ENCODE data around the gene CDR2.
"Not testable (repeated sequence)": the region's sequence is repeated elsewhere in the genome, so short reads cannot be mapped to it uniquely, and the experiment has no call there.

Gene CDR2

GRCh38 chr16:22381392-22381791 is 7.0 kb upstream of the CDR2 start:
- in situ Hi-C loops (cut with MboI; ENCODE audit: low pct_unique_long_range_greater_than_20kb, low sequenced_read_pairs), result no loop called here
- no peak for DNase-seq

GRCh38 chr16:22380529-22380928 is 6.1 kb upstream of the CDR2 start:
- no peak for DNase-seq
- in situ Hi-C loops (cut with MboI; ENCODE audit: low pct_unique_long_range_greater_than_20kb, low sequenced_read_pairs), result no loop called here

GRCh38 chr16:22379656-22380055 is 5.2 kb upstream of the CDR2 start:
- in situ Hi-C loops (cut with MboI; ENCODE audit: low pct_unique_long_range_greater_than_20kb, low sequenced_read_pairs), result no loop called here
- no peak for DNase-seq

GRCh38 chr16:22375963-22376640 is 1.7 kb upstream of the CDR2 start:
- DNase-seq, result no peak
- in situ Hi-C loops (cut with MboI; ENCODE audit: low pct_unique_long_range_greater_than_20kb, low sequenced_read_pairs), result no loop called here

- in situ Hi-C loops (cut with MboI; ENCODE audit: low pct_unique_long_range_greater_than_20kb, low sequenced_read_pairs), result no loop called here
- DNase-seq, result no peak
Measured at GRCh38 chr16:22375117-22375962, 921 bp upstream of the CDR2 start.

- DNase-seq, result peak; percentile 50
- in situ Hi-C loops (cut with MboI; ENCODE audit: low pct_unique_long_range_greater_than_20kb, low sequenced_read_pairs), result no loop called here
Measured at GRCh38 chr16:22373662-22374310, 633 bp downstream of the CDR2 start.

- in situ Hi-C loops (cut with MboI; ENCODE audit: low pct_unique_long_range_greater_than_20kb, low sequenced_read_pairs), result no loop called here
- peak; percentile 19 for DNase-seq
Measured at GRCh38 chr16:22372882-22373661, 1.3 kb downstream of the CDR2 start.

- in situ Hi-C loops (cut with MboI; ENCODE audit: low pct_unique_long_range_greater_than_20kb, low sequenced_read_pairs), result no loop called here
- DNase-seq, result no peak
Measured at GRCh38 chr16:22370038-22370820, 4.2 kb downstream of the CDR2 start.

GRCh38 chr16:22369221-22369811 is 5.1 kb downstream of the CDR2 start:
- peak; percentile 56 for DNase-seq
- in situ Hi-C loops (cut with MboI; ENCODE audit: low pct_unique_long_range_greater_than_20kb, low sequenced_read_pairs), result no loop called here

- in situ Hi-C loops (cut with MboI; ENCODE audit: low pct_unique_long_range_greater_than_20kb, low sequenced_read_pairs); DNase-seq: not testable (repeated sequence)
Measured at GRCh38 chr16:22368200-22368826, 6.1 kb downstream of the CDR2 start.

- no peak for DNase-seq
- in situ Hi-C loops (cut with MboI; ENCODE audit: low pct_unique_long_range_greater_than_20kb, low sequenced_read_pairs), result no loop called here
Measured at GRCh38 chr16:22366889-22367288, 7.5 kb downstream of the CDR2 start.

GRCh38 chr16:22366371-22366770 is 8.0 kb downstream of the CDR2 start:
- in situ Hi-C loops (cut with MboI; ENCODE audit: low pct_unique_long_range_greater_than_20kb, low sequenced_read_pairs), result no loop called here
- DNase-seq, result no peak

GRCh38 chr16:22364241-22364640 is 10.2 kb downstream of the CDR2 start:
- DNase-seq, result no peak
- in situ Hi-C loops (cut with MboI; ENCODE audit: low pct_unique_long_range_greater_than_20kb, low sequenced_read_pairs), result no loop called here

- peak; percentile 26 for DNase-seq
- in situ Hi-C loops (cut with MboI; ENCODE audit: low pct_unique_long_range_greater_than_20kb, low sequenced_read_pairs), result no loop called here
Measured at GRCh38 chr16:22360963-22361659, 13.3 kb downstream of the CDR2 start.

GRCh38 chr16:22359679-22360078 is 14.7 kb downstream of the CDR2 start:
- in situ Hi-C loops (cut with MboI; ENCODE audit: low pct_unique_long_range_greater_than_20kb, low sequenced_read_pairs), result no loop called here
- no peak for DNase-seq

GRCh38 chr16:22358000-22358399 is 16.4 kb downstream of the CDR2 start:
- in situ Hi-C loops (cut with MboI; ENCODE audit: low pct_unique_long_range_greater_than_20kb, low sequenced_read_pairs), result no loop called here

GRCh38 chr16:22357635-22357971 is 16.8 kb downstream of the CDR2 start:
- no peak for DNase-seq
- in situ Hi-C loops (cut with MboI; ENCODE audit: low pct_unique_long_range_greater_than_20kb, low sequenced_read_pairs), result no loop called here

More at GRCh38 chr16:22358000-22358399, 16.4 kb downstream of the CDR2 start:
- no peak for DNase-seq
